ENCODE measurements around the gene SDK2. TPM values are rescaled to one million over a fixed set of nuclear protein-coding genes. Genes with fewer than 3 reads are reported as not detected.

The SDK2 gene
- total and polyA plus RNA-seq, 9 of the 15 experiments (the other 6 are each of a cell fraction or from before 2014, with no cell fraction given), result 0.04 TPM; not detected in 8

- Histone ChIP-seq H3K4me1 (replicated peaks in 1 of 2; ENCODE audit: control insufficient read depth in 2 of 2, insufficient read depth in 2 of 2, low read length in 2 of 2) (no peaks in the 10 kb centered on the region), H3K9me1 (ENCODE audit: control insufficient read depth, insufficient read depth, low read length) (no peaks in the 10 kb centered on the region), H2AFZ (ENCODE audit: low read depth, low read length) (no peak overlapping the region), H3K9me3 (replicated peaks; ENCODE audit: control insufficient read depth, insufficient read depth, low read depth, low read length) (no peaks in the 10 kb centered on the region), H3K27ac (ENCODE audit: extremely low read depth, low read depth, low read length) (no peak overlapping the region), H3K9ac (ENCODE audit: insufficient read depth in 1 of 2, low read depth in 2 of 2, low read length in 2 of 2) (no peak overlapping the region; a peak in 1 of 4 replicates), H3K4me2 (ENCODE audit: insufficient read depth, low read length) (no peak overlapping the region), H3K4me3 (no peak overlapping the region), H3K79me2 (ENCODE audit: control insufficient read depth, insufficient read depth, low read length) (no peaks in the 10 kb centered on the region), H3K36me3 (ENCODE audit: control insufficient read depth, insufficient read depth, low read length) (no peaks in the 10 kb centered on the region), H4K20me1 (replicated peaks; ENCODE audit: control insufficient read depth, insufficient read depth, low read length) (no peaks in the 10 kb centered on the region; the same call in 1 of the 2 replicates), H3K27me3 (ENCODE audit: control insufficient read depth in 2 of 2, insufficient read depth in 2 of 2, low read length in 2 of 2) (peaks cover 0 to 6% of the 10 kb centered on the region in 2 experiments; a peak in 3 of 5 replicates)
- ChIA-PET CTCF (ENCODE audit: low intra/inter-chr PET ratio) (no interaction called here), POLR2A (interaction anchor here (0.8 kb wide), 1 partner anchor 16 kb away, joined by 3 read pairs; no protein-coding TSS in a partner anchor)
- 3% methylated on average over 9 of the region's 9 CpGs for WGBS (ENCODE audit: insufficient coverage, low coverage, missing lambda C conversion rate)
- intact Hi-C loops (cut with micrococcal nuclease), result no loop called here
- TF ChIP-seq RBM22 (IDR thresholded peaks at IDR 0.05; ENCODE audit: low read depth, low read length, poor library complexity, severe bottlenecking) (no peak), ELF2 (CRISPR knock-in tag; IDR thresholded peaks at IDR 0.05) (no peak), ZNF57 (CRISPR knock-in tag; IDR thresholded peaks at IDR 0.05) (no peak), SREBF1 (IDR thresholded peaks at IDR 0.05; ENCODE audit: borderline replicate concordance, low read depth, low read length) (no peak), ZNF583 (CRISPR knock-in tag; IDR thresholded peaks at IDR 0.05) (no peak), ZNF780A (CRISPR knock-in tag; IDR thresholded peaks at IDR 0.05) (no peak), SREBF2 (CRISPR knock-in tag; IDR thresholded peaks at IDR 0.05) (no peak), ILF3 (IDR thresholded peaks at IDR 0.05; ENCODE audit: borderline replicate concordance) (no peak), CHD2 (IDR thresholded peaks at IDR 0.05; ENCODE audit: low read depth, low read length) (no peak), FOXA1 (IDR thresholded peaks at IDR 0.05; ENCODE audit: borderline replicate concordance) (no peak), HNRNPL (IDR thresholded peaks at IDR 0.05; ENCODE audit: low read depth, low read length) (no peak), ZNF79 (CRISPR knock-in tag; IDR thresholded peaks at IDR 0.05; ENCODE audit: low read depth) (no peak)
- no peak for ATAC-seq
- BruUV-seq (replicated peaks), result no TSS peak
- in situ Hi-C loops (cut with MboI), result no loop called here
- no peak for FAIRE-seq
- no peak for DNase-seq (ENCODE audit: extremely low read depth in 1 of 4, low spot score in 3 of 4)
Observed at GRCh38 chr17:73506470-73507435, 137.5 kb downstream of the SDK2 start.

Data from K562 (cell line).